GM18511 (cell line): ENCODE results near the gene LDLRAP1.

Experiments used
- ATAC-seq: cut with Tn5 transposase; IDR thresholded peaks from one replicate; pipeline ENCODE4 v1.9.1; 2021; ENCODE audit warnings: mild to moderate bottlenecking, moderate library complexity; ENCODE audit not compliant: unreplicated experiment

LDLRAP1 gene

GRCh38 chr1:25541889-25542658 lies 1.3 kb upstream of the LDLRAP1 start:
- ATAC-seq, result no peak

- no peak for ATAC-seq
Measured at GRCh38 chr1:25543005-25543424, 391 bp upstream of the LDLRAP1 start.

- ATAC-seq, result no peak
Measured at GRCh38 chr1:25544243-25544764, 898 bp downstream of the LDLRAP1 start.

- ATAC-seq, result no peak
Measured at GRCh38 chr1:25544819-25545218, 1.4 kb downstream of the LDLRAP1 start.

- ATAC-seq, result no peak
Measured at GRCh38 chr1:25545767-25546166, 2.4 kb downstream of the LDLRAP1 start.

GRCh38 chr1:25546193-25546592 lies 2.8 kb downstream of the LDLRAP1 start:
- ATAC-seq, result no peak

DNA sequence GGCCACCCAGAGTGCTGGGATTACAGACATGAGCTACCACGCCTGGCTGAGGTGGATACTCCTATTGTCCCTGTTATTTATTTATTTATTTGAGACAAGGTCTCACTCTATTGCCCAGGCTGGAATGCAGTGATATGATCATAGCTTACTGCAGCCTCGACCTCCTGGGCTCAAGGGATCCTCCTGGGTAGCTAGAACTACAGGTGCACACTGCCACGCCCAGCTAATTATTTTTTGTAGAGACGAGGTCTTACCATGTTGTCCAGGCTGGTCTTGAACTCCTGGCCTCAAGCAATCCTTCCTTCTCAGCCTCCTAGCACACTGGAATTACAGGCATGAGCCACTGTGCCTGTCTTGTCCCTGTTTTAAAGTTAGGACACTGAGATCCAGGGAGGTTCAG lies 5.2 kb downstream of the LDLRAP1 start:
- no peak for ATAC-seq

DNA sequence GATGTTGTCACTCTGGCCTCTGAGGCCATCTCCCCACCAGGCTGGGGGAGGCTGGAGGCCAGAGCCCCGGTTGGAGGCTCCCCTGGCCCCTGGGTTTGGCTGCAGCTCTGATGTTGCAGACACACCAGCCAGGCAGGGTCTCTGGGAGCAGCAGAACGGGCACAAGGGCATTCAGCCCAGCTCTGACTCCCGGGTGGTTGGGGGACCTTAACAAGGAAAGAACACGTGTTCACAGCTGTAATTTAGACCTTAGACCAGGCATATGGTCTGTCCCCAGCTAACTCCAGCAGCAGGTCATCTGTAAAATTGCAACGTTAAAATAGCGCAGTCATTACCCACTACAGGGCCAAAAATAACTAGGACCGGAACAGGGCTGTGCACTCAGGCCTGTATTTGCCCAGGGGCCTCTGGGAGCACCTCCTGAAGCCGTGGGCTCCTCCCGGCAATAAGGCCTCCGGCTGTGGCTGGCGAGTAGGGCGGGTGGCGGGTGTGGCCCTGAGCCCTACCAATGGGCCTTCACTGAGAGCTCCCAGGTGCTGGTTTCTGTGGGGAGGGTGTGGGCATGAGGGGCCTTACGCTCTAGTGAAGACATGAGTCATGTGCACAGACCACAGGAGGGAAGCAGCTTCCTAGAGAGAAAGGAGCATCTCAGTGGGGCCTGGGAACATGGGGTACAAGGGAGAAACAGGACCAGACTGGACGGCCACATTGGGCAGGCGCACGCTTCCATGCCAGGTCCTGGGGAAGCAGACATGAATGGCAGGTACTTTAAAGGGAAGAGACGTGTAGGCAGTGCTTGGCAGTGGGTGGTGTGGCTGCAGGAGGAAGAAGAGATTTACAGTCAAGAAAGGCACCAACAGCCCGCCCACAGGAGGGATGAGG lies 6.1 kb downstream of the LDLRAP1 start:
- ATAC-seq, result peak; percentile 96

- no peak for ATAC-seq
Measured at GRCh38 chr1:25550155-25550506, 6.7 kb downstream of the LDLRAP1 start.

GRCh38 chr1:25550683-25551310 lies 7.4 kb downstream of the LDLRAP1 start:
- ATAC-seq, result no peak

DNA sequence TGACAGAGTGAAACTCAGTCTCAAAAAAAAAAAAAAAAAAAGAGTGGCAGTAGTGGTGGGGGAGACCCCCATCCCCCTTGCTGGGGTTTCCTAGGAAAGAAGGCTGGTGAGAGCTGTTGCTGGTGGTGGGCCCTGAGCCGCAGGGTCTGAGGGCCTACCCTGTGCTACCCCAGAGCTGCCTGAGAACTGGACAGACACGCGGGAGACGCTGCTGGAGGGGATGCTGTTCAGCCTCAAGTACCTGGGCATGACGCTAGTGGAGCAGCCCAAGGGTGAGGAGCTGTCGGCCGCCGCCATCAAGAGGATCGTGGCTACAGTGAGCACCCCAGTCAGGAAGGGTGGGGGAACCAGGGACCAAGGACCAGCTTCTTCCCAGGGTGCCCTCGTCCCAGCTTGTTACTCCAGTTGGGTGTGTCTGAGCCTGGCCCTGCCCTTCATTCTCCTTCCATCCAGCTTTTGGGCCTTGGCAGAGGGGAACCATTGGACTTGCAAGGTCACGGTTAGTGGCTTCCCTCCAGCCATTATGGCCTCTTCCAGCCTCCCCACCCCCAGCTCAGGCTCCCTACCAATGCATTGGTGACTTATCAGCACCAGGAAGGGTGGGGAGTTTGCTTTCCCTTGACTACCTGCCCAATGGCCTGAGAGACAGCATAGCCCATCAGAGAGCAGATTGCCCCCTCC lies 10.5 kb downstream of the LDLRAP1 start:
- ATAC-seq, result no peak

GRCh38 chr1:25554430-25554780 lies 11.0 kb downstream of the LDLRAP1 start:
- ATAC-seq, result no peak

DNA sequence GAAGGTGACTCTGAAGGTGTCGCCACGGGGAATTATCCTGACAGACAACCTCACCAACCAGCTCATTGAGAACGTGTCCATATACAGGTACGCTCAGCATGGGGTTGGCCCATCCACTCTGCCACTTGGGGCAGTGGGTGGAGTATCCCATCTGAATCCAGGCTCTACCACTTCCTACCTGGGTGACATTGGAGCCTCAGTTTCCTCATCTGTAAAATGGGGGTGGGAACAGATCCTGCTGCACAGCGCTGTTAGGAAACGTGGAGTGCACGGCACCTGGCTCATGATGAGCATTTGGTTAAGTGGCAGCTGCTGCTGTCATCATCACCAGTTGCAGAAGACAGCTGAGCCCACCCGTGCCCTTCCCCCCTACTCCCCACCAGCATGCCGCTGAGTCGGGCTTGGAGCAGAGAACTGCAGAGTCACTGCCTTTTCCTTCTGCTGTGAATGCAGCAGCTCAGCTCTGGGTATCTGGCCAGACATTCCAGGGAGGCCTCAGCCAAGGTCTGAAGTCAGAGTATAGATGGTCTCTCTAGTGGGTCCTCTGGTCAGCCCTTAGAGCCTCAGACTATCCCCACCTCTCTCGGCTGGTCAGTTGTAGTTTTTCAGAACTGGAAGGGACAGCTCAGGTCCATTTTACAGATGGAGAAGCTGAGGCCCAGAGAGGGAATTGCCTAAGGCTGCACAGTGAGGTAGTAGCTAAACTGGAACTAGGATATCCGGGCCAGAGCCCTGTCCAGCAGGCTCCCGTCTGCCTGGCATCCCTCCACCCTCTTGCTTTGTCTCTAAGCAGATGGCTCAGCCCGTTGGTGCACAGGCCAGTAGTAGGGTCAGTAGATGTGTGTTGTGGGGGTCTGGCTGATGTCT lies 11.7 kb downstream of the LDLRAP1 start:
- ATAC-seq, result no peak

- no peak for ATAC-seq
Measured at GRCh38 chr1:25555753-25556092, 12.3 kb downstream of the LDLRAP1 start.

GRCh38 chr1:25556132-25556670 lies 12.8 kb downstream of the LDLRAP1 start:
- no peak for ATAC-seq

DNA sequence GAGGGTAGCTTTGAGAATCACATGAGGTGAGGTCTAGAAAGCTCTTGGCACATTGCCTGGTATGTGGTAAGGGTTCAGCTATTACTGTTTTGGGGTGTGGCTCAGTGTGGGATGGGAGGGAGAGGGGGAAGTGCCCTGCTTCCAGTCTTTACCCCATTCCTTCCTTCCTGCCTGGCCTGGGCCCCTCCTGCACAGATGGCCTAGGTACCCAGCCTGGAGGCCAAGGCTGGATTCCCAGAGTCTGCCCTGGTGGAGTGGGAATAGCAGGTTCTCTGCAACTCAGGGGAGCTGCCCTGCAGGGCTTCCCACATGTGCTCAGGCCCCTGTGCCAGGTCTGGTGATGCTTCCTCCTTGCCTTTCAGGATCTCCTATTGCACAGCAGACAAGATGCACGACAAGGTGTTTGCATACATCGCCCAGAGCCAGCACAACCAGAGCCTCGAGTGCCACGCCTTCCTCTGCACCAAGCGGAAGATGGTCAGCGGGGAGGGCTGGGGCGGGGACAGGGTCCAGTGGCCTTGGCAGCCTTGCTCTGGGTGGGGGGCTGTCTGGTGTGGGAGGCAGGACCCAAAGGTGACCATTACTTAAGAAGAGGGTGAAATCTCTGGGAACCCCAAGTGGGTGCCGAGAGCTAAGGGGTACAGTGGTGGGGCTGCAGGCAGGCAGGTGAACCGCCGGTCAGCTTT lies 13.5 kb downstream of the LDLRAP1 start:
- no peak for ATAC-seq

DNA sequence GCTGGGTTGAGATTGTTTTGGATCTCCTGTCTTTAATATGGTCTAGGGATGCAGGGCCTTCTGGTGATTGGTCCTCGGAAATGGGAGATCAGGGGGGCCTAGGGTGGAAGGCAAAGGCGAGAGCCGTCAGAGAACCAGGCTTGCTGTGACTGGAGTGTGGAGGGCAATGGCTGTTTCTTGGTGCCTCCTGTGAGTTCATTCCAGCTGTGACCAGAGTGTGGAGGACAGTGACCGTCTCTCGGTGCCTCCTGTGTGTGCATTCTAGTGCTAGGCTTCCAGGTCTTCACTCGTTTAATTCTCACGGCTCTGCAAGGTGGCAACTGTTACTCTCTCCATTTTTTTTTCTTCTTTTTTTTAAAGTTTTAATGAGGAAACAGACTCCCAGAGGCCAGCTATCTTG lies 14.1 kb downstream of the LDLRAP1 start:
- no peak for ATAC-seq

GRCh38 chr1:25559031-25559430 lies 15.6 kb downstream of the LDLRAP1 start:
- ATAC-seq, result no peak

DNA sequence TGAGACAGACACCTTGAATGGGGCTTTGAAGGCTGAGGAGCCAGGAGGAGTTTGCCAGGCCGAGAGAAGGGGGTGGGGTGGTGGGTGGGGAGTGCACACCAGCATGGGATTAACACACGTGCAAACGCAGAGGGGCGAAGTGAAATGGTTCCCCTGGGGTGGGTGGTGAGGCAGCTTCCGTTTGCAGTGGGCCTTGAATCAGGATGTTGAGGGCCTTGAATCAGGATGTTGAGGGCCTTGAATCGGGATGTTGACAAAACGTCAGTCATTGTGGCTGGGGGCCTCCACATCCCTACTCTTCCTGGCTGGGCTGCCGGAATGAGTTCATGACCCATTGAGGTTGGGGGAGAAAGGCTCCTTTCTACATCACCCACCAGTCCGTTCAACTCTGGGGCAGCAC lies 16.6 kb downstream of the LDLRAP1 start:
- no peak for ATAC-seq
